ENCODE data around the gene GNAQ. TPM values are rescaled to one million over a fixed set of nuclear protein-coding genes. Genes with fewer than 3 reads are reported as not detected.

GNAQ gene
- total RNA-seq, 1 donor from 2014 or later = 172 TPM

DNA sequence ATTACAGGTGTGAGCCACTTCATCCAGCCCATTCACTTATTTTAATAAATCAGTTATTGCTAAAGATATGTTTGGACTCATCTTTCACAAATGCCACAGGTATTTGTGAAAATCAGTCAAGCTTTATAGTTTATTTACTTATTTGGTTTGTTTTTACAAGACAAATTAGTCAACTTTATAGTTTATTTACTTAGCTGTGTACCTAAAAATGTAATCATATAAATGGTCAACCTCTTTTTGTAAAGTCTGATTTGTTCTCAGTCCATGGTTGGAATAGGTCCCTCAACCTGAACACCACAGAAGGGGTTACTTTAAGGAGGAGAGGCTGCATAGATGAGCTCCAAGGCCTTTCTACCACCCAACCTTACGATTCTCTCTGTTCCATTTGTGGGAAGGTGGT is 80.2 kb downstream of the GNAQ start:
- DNase-seq (ENCODE audit: low spot score in 2 of 2) (no peak), FAIRE-seq (no peak)

DNA sequence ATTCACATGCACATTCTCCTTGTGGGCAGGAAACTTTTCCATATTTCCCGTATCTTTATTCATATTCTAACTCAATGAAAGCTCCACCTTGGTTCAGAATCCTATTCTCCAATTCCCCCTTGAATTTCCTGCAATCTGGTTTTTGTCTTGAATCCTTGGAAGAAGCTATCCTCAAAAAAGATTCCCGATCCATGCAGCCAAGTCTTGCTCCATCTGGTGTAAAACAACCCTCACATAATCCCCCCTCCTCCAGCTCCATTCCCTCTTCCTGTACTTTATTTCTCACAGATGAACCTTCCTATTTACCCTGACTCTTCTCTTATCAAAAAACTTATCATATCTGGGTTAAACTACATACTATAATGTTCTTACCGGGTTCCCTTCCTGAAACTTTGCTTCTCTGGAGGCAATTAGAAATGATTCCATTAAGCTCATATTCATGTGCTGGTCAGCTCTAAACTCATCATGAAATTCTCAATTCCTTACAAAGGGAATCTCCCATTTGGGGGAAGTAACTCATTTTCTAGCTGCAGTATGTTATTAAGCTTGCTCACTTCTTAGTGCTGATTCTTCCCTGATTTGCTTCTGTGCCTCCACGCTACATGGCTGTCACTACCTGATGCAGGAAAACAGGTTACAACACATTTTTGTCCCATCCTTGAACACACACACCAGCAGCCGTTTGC is 81.7 kb downstream of the GNAQ start:
- no peak for FAIRE-seq
- no peak for DNase-seq (ENCODE audit: low spot score in 2 of 2)

DNA sequence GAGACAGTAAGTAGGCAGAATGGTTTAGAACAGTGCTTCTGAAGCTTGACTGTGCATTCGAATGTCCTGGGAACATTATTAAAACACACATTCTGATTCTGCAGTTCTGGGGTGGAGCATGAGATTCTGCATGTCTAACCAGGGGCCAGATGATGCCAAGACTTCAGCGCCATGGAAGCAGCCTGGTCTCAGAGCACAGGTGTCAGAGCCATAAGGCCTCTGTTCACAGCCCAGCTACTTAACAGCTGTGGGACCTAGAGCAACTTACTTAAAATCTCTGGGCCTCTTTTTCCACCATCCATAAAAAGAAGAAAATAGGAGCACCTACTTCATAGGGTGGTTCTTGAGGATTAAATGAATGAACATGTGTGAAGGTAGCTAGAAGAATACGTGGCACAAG is 84.0 kb downstream of the GNAQ start:
- DNase-seq (ENCODE audit: low spot score in 2 of 2) (no peak), FAIRE-seq (no peak)

DNA sequence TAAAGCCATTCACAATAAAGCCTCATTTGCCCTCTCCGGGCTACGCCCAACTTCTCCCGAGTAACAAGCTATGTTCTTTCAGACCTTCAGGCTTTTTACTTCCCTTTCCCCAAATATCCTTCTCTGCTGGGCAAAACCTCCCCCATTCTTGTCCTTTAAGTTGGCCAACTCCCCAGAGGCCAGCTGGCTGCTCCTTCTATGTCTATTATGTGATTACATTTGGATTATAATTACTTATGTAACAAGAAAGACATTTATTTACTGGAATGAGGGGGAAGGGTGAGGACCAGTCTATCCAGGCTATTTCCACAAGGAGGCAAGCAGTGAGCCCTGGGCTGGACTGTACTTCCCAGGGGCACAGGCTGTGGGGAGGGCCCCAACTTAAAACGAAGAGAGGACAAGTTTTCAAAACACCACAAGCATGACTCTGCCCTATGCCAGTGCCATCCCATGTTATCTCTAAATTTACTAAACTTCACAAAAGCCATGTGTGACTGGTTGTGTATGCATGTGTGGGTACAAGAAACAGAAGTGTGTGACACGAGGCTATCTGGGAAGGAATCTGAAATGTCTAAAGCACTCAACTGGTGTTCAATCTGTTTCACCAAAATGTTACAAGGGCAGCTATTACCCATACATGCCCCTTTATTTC is 84.5 kb downstream of the GNAQ start:
- DNase-seq (ENCODE audit: low spot score in 2 of 2) (no peak), FAIRE-seq (no peak)

DNA sequence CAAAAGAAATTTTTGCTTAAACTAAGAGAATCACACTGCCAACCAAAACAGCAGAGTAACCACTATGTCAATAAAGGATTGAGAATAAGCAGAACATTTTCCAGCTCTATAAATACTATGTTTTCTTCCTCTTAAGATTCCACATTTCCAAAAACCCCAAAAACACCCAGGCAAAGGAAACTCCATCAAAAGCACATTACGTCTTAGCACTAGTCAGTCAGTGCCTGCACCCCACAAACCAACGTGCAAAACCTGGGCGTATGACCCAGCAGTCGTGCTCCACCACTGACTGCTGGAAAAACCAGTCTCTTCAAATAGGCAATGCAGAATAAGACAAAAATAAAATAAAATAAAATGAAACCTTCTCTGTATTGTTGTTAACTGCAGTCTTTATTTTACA is 85.3 kb downstream of the GNAQ start:
- DNase-seq (ENCODE audit: low spot score in 2 of 2) (no peak), FAIRE-seq (no peak)

DNA sequence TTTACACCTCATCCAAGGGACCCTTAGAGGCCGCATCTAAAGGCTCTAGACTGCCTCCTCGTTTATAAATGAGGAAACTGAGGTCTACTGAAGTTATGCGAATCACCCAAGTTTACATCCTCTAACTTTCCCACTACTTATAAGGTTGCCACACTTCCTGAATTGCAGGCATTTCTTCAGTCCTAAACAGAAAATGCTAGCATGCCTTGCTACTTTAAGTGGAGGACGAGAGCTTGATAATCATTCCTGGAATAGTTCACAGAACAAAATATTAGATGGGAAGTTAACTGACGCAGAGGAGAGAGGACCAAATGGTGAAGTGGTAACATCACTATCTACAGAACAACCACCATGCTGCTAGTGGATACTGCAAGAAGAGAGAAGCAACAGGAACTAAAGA is 85.8 kb downstream of the GNAQ start:
- DNase-seq (ENCODE audit: low spot score in 2 of 2) = no peak
- FAIRE-seq = no peak

DNA sequence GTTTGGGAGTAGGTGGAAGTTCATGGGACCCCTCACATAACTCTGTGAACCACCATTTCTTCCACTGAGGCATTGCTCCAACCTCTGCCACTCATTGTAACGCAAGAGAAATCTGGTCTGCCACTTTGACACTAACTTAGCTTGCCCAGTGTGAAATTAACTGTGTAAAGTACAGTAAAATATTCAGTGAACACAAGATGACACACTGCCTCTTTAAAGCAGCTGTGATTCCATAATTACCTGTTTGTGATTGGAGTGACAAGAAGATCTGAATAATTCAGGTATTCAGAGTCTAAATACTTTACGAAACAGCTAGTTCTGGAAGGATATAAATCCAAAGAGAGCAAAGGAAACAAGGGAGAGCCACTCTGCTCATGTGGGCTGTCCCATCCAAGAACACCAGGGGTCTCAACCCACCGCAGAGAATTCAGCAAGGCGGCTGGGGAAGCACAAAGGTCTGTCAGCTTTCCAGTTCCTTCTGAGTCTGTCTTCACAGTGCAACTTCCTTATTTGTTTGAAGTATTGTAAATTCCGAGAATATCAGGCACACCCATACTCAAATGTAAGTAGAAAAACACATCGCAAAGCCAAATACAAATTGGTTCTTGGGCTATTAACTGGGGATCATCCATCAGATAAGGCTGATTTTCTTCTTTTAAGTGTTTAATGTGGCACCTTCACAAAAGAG is 86.9 kb downstream of the GNAQ start:
- DNase-seq (ENCODE audit: low spot score in 2 of 2) = peak in 1 of 2 donors; percentile 10

DNA sequence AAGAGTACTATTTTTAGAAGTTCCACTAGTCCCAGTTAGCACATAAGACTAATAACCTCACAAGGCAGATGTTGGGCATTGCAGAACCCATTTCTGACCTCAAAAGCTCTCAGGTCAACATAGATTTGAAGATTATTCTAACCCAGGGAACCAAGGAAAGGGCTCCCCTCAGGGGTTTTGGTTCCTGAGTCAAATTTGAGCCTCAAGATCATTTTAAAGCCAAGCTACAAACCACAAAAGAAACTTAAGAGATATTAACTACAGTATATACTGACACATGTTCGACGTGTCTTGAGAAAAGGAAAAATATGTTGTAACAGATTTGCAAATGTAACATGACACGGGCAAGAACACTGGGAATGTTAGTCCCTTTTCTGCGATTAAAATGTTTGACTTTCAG is 88.6 kb downstream of the GNAQ start:
- DNase-seq (ENCODE audit: low spot score in 2 of 2) (no peak), FAIRE-seq (no peak)

More for the DNA sequence above, 86.9 kb downstream of the GNAQ start:
- no peak for FAIRE-seq

DNA sequence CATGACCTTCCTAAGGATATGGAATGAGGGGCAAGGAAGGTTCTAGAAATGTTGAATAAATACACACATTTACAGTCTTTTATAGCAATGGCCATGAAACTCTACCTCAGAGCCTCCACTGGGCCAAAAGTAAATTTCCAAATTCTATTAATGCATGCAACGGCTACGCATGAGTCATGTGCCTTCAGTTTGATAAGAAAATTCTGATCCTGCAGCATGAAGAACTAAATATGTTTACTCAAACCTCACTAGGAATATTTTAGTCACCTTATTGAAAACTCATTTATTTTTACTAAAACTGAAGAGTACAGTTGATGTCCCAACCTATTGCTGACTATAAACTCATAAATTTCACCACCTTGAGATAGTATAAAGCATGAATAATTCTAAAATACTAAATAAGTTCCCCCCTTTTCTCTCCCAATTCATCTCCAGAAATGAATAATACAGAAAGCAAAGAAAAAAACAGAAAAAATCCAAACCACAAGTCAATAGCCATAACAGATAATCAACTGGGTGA is 92.4 kb downstream of the GNAQ start:
- DNase-seq (ENCODE audit: low spot score in 2 of 2) (no peak), FAIRE-seq (no peak)

DNA sequence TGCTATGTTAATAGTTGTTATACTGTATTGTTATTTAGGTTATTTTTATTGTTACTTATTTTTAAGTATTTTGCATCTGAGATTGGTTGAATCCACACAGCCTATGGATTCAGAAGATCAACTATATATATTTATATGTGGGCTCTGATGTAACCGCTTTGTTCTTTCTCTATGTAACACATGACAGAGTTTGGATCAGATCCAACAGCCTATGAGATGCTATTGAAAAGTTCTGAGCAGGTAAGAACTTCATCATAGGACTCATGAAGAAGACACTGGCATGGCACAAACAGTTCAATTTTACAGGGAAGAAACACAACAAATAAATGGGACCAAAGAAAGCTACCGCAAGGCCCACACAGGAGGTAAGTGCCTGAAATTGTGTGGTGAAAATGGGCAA is 93.4 kb downstream of the GNAQ start:
- DNase-seq (ENCODE audit: low spot score in 2 of 2) (no peak), FAIRE-seq (no peak)

DNA sequence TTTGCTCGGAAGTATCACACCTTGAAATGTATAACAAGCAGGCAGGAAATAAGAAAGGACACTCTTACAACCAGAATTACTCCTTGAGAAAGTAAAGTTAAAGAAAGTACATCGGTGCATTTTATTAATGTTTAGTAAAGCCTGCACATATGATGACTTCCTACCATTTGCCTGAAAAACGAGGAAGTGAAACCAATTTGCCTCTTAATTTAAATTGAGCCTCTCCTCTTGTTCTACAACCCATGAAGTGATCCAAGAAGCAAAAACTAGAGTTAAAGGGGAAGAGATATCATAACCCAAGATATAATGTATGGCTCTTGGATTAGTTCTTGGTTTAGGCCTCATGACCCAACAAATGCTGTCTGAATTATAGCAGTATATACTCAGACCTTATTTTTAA is 95.6 kb downstream of the GNAQ start:
- FAIRE-seq (no peak), DNase-seq (ENCODE audit: low spot score in 2 of 2) (no peak)

DNA sequence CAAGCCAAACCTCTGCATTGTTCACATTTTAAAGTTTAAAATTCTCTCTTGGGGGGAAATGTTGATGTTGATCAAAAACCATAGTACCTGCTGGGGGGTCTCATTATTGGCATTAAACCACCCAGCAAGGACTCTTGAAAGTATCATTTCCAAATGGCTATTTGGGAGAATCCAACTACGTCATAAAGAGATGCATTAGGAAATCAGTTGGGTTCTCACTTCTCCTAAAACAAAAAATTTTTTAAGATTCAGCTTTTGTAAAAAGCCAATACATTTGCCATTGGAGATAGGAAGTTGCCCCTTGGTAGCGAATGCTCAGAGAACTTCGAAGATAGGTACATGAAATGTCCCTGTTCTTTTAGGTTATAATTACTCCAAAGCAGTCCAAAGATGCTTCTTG is 96.4 kb downstream of the GNAQ start:
- no peak for FAIRE-seq
- DNase-seq (ENCODE audit: low spot score in 2 of 2) = no peak

DNA sequence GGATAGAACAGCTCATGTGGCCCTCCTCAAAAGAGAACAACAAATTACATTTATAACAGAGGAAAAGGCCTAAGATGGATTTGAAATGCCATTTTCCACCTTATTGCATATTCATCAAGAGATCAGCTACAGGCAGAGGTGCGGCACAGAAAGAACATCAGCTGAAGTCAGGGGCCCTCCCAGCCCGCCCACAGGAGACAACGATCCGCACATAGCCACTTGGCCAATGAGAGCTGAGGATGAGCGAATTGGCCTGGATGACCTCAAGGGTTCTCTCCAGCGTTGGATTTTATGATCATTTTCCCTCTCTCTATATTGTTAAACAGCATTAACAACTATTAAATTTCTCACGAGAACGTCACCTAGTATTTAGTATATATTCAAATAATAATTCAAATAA is 97.6 kb downstream of the GNAQ start:
- FAIRE-seq (no peak), DNase-seq (ENCODE audit: low spot score in 2 of 2) (no peak)

DNA sequence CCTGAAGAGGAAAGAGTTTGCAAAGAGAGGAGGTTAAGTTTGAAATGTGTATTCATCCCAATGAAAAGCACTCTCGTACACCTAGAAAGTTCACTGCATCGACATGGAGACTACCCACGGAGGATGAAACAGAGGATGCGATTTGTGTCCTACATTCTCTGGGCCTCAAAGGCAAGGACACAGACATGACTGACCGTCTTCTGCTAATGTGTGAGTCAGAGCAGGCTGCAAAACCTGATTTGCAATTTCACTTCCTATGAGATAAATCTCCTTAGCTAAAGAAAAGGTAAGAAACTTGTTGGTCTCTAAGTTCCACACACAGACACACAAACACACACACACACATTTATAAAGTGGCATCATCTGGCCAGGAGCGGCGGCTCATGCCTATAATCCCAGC is 98.6 kb downstream of the GNAQ start:
- DNase-seq (ENCODE audit: low spot score in 2 of 2) = no peak
- FAIRE-seq = no peak

DNA sequence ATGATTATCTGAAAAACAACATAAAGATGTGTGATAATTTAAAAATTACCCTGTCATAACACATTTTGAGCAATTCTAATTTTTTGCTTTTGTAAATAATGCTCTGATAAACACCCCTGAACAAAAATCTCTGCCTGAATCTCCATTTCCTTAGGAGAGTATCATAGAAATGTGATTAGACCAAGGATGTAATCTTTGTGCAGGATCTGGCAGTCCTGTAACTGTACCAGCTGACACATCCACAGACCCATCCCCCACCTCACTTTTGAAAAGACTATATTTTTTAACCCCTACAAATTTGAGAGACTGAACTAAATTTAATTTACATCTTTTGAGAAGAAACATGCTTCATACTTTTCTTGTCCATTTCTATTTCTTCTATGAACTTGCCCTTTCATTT is 101.7 kb downstream of the GNAQ start:
- FAIRE-seq (no peak), DNase-seq (ENCODE audit: low spot score in 2 of 2) (no peak)

DNA sequence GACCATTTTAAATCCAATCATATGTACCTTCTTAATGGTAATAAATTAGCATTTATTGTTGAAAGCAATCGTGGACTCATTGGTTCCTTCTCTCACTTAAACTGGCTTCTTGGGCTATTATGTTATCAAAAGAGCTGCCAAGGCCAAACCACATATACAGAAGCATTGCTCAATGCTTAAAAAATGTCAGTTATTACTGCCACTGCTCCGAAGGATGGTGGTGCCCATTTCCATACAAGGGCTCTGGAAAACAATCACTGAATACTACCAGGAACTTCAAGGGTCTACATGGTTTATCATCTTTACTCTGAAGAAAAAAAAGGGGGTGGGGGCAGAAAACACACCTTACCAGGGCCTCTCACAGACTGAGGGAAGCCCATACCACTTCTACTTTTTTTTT is 104.3 kb downstream of the GNAQ start:
- FAIRE-seq = no peak
- no peak for DNase-seq (ENCODE audit: low spot score in 2 of 2)

DNA sequence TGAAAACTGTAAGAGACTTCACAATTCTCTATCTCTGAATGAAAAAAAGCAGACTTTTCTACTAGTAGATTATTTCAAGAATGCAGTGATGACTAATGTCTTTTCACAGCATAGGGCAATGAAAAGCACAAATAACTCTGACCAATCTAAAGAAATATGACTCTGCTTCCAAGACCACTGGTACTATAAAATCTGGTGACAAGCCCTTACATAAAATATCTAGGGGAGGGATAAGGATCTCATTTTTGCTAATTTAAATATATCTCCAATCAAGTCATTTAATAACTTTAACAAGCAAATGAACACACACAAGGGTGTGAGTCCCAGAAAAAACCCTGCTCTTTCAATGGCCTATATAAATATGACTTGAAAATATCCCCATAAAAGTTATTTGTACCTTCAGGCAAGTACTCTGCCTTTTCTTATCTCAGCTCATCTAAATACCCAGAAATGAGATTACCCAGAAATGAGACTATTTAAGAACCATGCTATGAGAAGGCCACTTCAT is 105.2 kb downstream of the GNAQ start:
- DNase-seq (ENCODE audit: low spot score in 2 of 2) (no peak), FAIRE-seq (no peak)

DNA sequence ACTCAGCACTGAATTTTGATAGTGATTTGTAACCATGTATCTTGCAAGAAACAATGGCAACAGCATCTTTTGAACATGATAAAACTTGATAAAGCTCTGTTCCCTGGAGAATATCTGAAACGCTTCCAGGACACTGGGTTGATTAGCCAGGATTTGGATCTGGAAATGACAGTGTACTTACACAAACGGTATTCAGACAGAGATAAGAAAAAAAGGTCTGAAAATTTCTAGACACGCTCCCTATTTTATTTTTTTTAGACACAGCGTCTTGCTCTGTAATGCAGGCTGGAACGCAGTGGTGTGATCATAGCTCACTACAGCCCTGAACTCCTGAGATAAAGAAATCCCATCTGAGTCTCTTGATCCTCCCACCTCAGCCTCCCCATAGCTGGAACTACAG is 109.0 kb downstream of the GNAQ start:
- FAIRE-seq (no peak), DNase-seq (ENCODE audit: low spot score in 2 of 2) (no peak)

DNA sequence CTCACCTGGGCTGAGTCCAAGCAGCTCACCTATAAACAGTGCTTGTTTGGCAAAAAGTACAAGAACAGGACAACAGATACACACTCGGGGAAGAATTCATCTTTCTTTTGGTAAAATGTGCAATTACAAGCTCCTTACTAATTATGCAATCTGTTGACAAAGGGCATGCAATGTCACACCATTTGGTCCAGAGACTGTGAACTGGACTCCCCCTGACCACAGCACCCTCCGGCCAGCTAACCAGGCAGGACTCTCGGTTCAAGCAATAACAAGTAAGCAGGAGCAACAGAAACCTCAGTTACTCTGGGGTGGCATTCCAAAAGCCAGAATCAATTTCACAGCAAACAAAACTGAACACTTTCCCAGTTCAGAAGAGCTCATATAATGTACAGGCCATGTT is 113.8 kb downstream of the GNAQ start:
- FAIRE-seq (no peak), DNase-seq (ENCODE audit: low spot score in 2 of 2) (no peak)

DNA sequence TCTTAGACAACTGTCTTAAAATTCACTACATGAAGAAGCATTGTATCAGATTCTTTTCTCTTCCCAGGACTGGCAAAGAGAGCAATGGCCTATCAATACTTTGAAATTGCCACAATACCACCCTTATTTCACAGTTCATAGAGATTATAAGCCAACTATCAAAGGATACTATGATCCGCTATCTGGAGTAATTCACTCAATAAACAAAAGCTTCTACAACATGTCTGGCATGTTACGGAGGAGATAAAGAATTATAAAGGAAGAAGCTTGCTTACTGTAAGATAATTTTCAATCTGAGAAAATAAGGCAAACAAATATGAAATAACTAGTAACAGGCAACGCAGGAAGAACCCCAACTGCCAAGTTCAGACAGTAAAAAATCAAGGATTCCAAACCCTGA is 114.8 kb downstream of the GNAQ start:
- DNase-seq (ENCODE audit: low spot score in 2 of 2) (no peak), FAIRE-seq (no peak)

DNA sequence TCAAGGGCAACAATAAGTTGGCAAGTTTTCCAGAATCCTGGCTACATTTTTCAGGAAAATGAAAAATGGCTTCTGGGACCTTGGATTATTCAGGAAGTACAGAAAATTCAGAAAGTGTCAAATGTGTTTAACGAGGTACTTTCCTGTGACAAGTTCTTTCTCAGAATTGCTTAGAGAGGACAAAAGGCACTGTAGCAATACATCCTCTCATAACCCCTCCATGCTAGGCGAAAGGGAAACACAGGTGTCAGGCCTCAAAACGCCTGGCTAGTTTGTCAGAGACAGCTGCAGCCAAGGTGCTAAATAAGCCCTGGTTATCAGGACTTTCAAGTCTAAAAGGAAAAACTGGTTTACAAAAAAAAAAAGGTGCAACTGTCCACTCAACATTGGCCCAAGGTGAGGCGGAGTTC is 115.2 kb downstream of the GNAQ start:
- DNase-seq (ENCODE audit: low spot score in 2 of 2) (no peak), FAIRE-seq (no peak)

DNA sequence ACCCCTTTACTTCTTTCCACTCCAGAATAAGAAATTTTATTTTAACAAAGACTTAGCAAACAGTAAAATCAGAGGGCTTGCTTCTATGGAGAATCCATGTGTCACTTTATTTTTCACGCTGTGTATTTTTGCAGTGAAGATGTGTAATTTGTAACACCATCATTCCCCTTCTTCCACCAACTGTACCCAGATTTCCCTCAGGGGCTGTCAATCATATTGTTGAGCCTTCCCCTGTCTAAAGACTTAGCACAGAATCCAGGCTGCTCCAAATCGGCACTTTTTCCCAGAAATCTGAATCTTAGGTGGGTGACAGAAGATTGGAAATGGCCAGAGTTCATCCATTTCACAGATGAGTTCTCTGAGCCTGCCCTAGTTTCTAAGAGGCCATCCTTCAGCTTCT is 115.9 kb downstream of the GNAQ start:
- FAIRE-seq (no peak), DNase-seq (ENCODE audit: low spot score in 2 of 2) (no peak)
